ENCODE measurements around the gene CITED4.

GRCh38 chr1:40847023-40847745, 15.0 kb downstream of the CITED4 start:
- TF ChIP-seq EZH2 (IDR thresholded peaks at IDR 0.05; ENCODE audit: low read length, unreplicated experiment) (no peak), CTCF (conservative IDR thresholded peaks at IDR 0.05; ENCODE audit: low read depth, low read length) (no peak)

All from PC-3 (cell line).